ENCODE data around the gene ABCB6.
A peak's percentile ranks its signal among the peaks of the same experiment; 100 is the strongest.
"Not testable (repeated sequence)": the region's sequence is repeated elsewhere in the genome, so short reads cannot be mapped to it uniquely, and the experiment has no call there.

ABCB6 gene

GRCh38 chr2:219218732-219219701, at the start of gene ABCB6:
TSS of gene ABCB6 (minus strand) at chr2:219218958. CDS start at chr2:219218673, 285 bp downstream.
- peak; percentile 95 for DNase-seq (ENCODE audit: low spot score)

- DNase-seq (ENCODE audit: low spot score) = no peak
Measured at GRCh38 chr2:219268294-219268693, 49.5 kb upstream of the ABCB6 start.

DNA sequence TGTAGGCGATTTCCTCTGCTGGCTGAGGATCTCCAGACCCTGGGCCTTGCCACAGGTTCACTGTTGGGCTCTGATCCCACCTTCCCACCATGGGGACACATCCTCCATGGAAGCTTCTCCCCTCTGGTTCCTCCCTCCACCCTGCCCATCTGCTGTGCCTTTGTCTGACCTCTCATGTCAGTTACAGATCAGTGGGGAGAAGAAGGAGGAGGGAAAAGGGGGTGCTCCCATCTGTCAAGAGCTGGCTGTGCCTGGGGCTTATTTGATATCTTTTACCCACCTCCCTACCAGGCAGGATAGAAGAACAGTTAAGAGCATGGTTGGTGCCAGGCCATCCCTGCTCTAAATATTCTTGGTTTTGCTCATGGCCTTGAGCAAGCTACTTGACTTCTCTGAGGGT, 48.1 kb upstream of the ABCB6 start:
- DNase-seq (ENCODE audit: low spot score) = no peak

DNA sequence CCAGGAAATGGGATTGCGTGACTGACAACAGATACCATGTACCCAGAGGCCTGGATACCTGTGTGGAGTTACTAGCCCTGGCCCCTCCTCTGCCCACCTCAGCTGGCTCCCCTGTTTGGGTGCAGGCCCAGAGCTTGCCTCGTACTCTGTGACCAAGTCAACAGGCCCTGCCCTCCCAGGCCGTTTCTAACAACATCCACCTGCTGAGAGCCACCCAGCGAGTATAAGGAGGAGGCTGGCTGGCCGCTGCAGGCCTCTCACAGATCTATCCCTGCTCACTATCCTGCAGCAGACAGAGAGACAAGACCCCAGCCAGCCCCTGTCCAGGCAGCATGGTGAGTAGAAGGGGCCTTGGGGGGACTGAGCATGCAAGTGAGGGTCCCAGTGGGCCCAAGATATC, 47.5 kb upstream of the ABCB6 start:
- DNase-seq (ENCODE audit: low spot score) = no peak

DNA sequence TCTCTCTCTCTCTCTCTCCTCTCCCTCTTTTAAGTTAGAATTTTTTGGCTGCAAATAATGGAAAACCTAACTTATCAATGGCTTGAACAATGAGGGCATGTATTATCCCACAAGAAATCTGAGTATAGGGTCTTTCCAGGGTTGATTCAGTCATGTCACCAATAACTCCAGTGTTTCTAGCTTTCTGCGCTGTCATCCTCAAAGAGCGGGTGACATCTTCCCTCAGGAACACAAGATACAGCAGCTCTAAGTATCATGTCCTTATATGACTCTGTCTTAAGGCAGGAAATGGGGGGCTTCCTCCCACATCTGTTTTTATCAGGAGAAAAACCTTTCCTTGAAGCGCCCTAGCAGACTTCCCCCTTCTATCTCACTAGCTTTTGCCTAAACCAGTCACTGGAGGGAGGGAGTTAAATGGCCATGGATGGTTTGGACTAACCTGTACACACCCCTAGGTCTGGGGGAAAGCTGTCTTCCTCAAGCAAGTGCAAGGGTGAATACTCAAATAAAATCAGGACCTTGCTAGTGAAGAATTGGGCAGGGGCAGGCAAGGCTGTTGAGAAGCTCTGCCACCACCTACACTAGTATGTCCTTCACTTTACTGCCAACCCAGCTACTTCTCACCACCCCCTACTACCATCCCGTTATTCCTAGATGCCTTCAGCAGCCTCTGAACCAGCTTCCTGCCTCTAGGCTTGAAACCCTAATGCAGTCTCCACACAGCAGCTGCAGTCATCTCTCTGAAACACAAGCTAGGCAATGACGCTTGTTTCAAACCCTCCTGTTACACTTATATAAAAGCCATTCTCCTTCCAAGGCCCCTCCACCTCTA, 42.5 kb upstream of the ABCB6 start:
- DNase-seq (ENCODE audit: low spot score) = no peak

DNA sequence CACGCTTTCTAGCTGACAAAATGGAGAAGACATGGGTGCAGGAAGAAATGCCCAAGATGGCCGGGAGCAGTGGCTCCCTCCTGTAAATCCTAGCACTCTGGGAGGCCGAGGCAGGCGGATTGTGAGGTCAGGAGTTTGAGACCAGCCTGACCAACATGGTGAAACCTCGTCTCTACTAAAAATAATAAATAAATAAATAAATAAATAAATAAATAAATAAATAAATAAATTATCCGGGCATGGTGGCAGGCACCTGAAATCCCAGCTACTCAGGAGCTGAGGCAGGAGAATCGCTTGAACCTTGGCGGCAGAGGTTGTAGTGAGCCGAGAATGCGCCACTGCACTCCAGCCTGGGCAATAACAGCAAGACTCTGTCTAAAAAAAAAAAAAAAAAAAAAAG, 40.2 kb upstream of the ABCB6 start:
- DNase-seq (ENCODE audit: low spot score) = not testable (repeated sequence)

DNA sequence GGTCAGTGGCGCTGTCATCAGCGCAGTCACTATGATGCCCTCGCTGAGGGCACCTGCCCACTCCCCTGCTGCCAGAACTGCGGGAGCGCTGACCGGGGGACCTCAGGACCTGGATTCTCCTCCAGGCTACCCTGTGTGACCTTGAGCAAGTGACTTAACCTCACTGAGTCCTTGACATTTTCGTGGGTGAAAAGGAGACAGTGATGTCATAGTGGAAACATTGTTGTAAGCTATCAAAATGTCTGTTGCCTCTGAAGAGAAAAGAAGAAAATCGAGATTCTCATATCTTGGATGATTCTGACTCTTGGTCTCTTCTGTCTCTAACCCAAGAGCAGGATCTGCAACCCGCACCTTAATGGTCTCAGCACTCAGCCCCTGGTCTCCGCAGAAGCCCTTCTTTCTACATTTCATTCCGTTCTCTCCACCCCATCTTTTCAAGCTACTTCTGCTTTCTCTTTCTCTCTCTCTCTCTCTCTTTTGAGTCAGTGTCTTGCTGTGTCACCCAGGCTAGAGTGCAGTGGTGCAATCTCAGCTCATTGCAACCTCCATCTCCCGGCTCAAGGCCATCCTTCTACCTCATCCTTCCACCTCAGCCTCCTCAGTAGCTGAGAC, 35.9 kb upstream of the ABCB6 start:
- peak; percentile 66 for DNase-seq (ENCODE audit: low spot score)

DNA sequence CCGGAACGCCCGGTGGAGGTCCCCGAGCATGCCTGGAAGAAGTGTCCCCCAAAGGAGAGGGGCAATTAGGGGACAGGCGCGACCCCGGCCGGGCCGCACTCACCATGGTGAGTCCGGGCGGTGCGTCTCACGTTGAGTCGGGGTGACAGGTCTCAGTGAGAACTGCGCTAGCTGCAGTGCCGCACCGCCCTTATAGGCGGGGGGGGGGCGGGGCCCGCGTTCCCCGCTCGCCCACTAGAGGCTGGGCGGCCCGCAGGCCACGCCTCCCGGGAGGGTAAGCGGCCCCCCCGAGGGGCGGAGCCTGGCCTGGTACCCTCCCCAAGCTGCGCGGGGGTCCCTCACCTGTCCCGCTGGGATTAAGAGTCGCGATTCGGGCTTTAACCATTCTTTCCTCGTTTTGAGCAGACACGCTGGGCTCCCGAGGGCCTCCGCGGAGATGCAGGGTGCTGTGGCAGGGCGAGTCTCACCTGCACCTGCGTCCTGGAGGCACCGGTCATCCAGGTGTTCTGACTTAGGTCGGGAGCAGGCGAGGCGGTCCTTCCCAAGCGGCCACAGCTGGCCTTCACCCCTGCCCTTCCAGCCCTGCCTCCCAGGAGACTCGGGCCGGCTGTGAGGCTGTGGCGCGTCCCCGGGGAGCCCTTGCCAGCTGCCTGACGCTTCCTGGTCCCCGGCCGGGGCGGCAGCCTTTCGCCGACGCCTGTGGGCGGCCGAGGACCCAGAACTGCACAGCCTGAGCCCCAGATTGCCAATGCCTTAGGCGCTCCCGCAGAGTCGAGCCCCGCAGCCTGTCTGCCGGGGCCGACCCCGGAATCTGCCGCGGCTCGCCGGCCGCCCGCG, 35.2 kb upstream of the ABCB6 start, which contains the start of gene TUBA4A:
Gene TUBA4A (minus strand): TSS at position 166 of the 837 bp plus-strand sequence. CDS start 60 bp downstream, at position 106.
- peak; percentile 97 for DNase-seq (ENCODE audit: low spot score)

- DNase-seq (ENCODE audit: low spot score) = peak; percentile 50
Measured at GRCh38 chr2:219252900-219253752, 34.4 kb upstream of the ABCB6 start, which contains the start of gene TUBA4B. TSS of gene TUBA4B (plus strand) at chr2:219253243. CDS start at chr2:219253408, 165 bp downstream.

GRCh38 chr2:219252570-219252899, 33.8 kb upstream of the ABCB6 start:
- no peak for DNase-seq (ENCODE audit: low spot score)

DNA sequence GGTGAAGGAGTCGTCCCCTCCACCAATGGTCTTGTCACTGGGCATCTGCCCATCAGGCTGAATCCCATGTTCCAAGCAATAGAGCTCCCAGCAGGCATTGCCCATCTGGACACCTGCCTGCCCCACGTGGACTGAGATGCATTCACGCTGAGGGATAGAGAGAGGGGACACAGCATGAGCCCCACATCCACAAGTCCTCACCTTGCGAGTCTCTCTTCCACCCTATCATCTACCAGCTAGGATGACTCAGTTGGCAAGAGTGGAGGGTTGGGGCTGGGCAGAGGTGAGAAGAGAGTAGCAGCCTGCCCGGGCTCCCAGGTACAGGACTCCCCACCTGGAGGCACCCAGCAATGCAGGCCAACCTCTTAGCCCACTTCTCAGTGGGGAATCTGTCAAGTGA, 33.3 kb upstream of the ABCB6 start:
- DNase-seq (ENCODE audit: low spot score) = no peak

DNA sequence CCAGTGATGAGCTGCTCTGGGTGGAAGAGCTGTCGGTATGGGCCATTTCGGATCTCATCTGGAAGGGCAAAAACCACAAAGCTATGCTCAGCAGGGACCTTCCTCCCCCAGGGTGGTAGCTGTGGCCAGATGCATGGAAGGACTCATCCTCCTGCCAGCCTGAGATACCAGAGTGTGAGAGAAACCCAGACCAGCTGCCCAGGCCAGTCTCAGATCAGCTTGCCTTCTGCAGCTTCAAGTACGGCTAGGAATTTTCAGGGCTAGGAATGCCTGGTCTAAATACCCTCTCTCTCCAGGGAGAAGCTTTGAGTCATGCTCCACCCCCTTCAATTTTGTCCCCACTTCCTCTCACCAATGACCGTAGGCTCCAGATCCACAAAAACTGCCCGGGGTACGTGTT, 32.9 kb upstream of the ABCB6 start:
- DNase-seq (ENCODE audit: low spot score) = no peak

DNA sequence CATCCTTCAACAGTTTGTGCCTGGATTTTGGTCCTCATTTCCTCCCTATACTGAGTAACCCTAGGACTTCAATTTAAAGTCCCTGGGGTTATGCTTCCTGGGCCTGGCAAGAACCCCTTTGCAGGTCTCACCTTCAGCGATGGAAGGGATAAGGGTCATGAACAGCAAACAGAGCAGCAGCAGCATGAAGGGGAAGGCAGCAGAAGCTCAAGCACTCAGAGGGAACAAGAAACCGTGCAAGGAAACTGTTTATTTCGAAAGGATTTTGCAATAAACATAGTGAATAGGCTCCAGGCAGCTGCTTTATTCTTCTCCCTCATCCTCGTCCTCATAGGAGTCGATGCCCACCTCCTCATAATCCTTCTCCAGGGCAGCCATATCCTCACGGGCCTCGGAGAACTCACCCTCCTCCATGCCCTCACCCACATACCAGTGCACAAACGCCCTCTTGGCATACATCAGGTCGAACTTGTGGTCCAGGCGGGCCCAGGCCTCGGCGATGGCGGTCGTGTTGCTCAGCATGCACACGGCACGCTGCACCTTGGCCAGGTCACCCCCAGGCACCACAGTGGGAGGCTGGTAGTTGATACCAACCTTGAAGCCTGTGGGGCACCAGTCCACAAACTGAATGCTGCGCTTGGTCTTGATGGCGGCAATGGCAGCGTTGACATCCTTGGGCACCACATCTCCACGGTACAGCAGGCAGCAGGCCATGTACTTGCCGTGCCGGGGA, 31.5 kb upstream of the ABCB6 start:
- DNase-seq (ENCODE audit: low spot score) = no peak

DNA sequence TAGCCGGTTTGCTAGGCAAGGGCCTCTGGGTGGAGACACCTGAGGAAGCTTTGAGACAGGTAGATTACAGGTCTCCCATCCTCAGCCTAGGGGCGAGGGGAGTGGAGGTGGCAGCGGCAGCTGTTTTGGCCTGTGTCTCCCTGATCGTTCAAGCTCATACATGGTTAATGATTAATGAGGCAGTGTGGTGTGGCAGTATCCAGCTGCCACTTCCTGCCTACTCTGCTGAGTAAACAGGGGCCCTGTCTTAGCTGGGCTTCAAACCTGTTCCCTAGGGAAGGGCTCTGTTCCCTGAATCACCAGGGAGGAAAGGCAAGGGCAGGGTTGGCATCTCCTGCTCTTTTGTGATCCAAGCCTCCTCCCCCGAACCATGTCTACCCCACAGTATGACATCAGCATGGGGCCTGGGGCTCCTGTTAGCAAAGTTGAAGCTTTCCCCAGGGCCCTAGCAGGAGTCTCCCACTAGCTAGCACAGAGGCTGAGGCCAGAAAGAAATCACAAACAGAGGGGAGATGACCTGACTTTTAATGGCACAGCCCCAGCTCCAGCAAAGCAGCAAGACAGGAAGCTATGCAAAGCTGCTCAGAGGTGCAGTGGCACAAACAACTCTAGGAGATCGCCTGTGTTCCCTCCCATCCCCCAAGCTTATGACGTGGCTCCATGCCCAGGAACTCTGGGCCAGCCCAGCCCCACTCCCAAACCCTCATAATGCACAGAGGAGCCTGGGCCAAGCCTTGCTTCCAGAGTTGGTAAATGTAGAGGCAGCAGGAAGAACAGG, 30.6 kb upstream of the ABCB6 start:
- peak; percentile 54 for DNase-seq (ENCODE audit: low spot score)

GRCh38 chr2:219248845-219249202, 30.1 kb upstream of the ABCB6 start:
- no peak for DNase-seq (ENCODE audit: low spot score)

GRCh38 chr2:219247678-219248642, 29.2 kb upstream of the ABCB6 start:
- peak; percentile 43 for DNase-seq (ENCODE audit: low spot score)

DNA sequence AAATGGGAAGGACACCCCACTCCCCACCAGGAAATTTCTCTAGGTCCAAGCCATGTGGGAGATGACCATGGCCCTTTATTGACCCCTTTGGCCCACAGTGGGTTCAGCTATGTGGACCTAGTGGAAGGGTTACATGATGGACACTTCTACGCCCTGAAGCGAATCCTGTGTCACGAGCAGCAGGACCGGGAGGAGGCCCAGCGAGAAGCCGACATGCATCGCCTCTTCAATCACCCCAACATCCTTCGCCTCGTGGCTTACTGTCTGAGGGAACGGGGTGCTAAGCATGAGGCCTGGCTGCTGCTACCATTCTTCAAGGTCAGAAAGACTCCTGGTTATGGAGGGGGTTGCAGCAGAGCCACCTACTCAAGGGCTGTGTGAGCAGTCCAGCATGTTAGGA, 27.8 kb upstream of the ABCB6 start:
- DNase-seq (ENCODE audit: low spot score) = no peak

- no peak for DNase-seq (ENCODE audit: low spot score)
Measured at GRCh38 chr2:219245899-219246230, 27.1 kb upstream of the ABCB6 start.

All from germinal center (tissue), 1 donor.